A549 (cell line): Measurements from ENCODE around the gene PACS1. TPM values are rescaled to one million over a fixed set of nuclear protein-coding genes. Genes with fewer than 3 reads are reported as not detected.

ENCODE experiments used
- ATAC-seq, 2 experiments: fragments of 200-7000 bp in 1 of 2; fragments of >200 bp in 1 of 2; cut with Nextera tagmentation in 1 of 2; cut with Tn5 transposase in 1 of 2; 3 replicates each; pipeline versions ENCODE4 v1.8.0 to v1.9.1; 2018 to 2020; ENCODE audit warnings: mild to moderate bottlenecking in 1 of 2, moderate library complexity in 1 of 2
- CTCF ChIA-PET: fragments of 300-600 bp; sonication (Branson Sonifier 250); formaldehyde crosslinking; extraction: SDS; loops from one replicate; lab custom pipeline; 2021; ENCODE audit warnings: antibody characterized with exemption, inconsistent platforms; lab: Yijun Ruan, JAX
- POLR2A ChIA-PET: fragments of 350-600 bp; formaldehyde crosslinking; extraction: SDS; loops from one replicate; lab custom pipeline; 2021; ENCODE audit warnings: antibody characterized with exemption, inconsistent platforms; lab: Yijun Ruan, JAX
- DNase-seq, 2 experiments: peaks; one replicate each; pipeline versions ENCODE4 v3.0.0 to v3.0.0-alpha.2; 2011 to 2016; ENCODE audit warnings: low read depth in 1 of 2, low spot score in 1 of 2
- FAIRE-seq: peaks from 2 replicates; lab custom pipeline; 2011; peaks lifted over from hg19 to GRCh38; lab: Jason Lieb, UNC
- H3K27ac ChIP-seq, 2 experiments: fragments of >200 bp; sonication (Bioruptor Twin); formaldehyde crosslinking; 3 replicates each; pipeline ENCODE4 v1.5.1; 2016 to 2017
- H3K4me1 ChIP-seq: fragments of >200 bp; sonication (Bioruptor Twin); formaldehyde crosslinking; 3 replicates; pipeline ENCODE4 v1.6.1; 2016
- H3K4me2 ChIP-seq: fragments of >200 bp; sonication (Bioruptor Twin); formaldehyde crosslinking; 3 replicates; pipeline ENCODE4 v1.6.1; 2016
- H3K4me3 ChIP-seq: fragments of >200 bp; sonication (Bioruptor Twin); formaldehyde crosslinking; 3 replicates; pipeline ENCODE4 v1.5.1; 2016
- H3K9me3 ChIP-seq: fragments of >200 bp; sonication (Bioruptor Twin); formaldehyde crosslinking; 3 replicates; pipeline ENCODE4 v1.6.1; 2016
- CBX2 ChIP-seq: fragments of 200-600 bp; sonication (generic); IDR thresholded peaks from 2 replicates; pipeline ENCODE4 v1.6.1; 2016; ENCODE audit warnings: low read depth, mild to moderate bottlenecking, borderline replicate concordance
- CBX8 ChIP-seq: fragments of 200-600 bp; sonication (generic); IDR thresholded peaks from 2 replicates; pipeline ENCODE4 v1.6.1; 2016
- CEBPB ChIP-seq, 2 experiments: fragments of >200 bp in 1 of 2; sonication (Bioruptor Twin) in 1 of 2; formaldehyde crosslinking in 1 of 2; IDR thresholded peaks; 2 replicates each; pipeline ENCODE4 v1.6.1; 2012 to 2016
- CHD2 ChIP-seq: fragments of 150-350 bp; IDR thresholded peaks from 2 replicates; pipeline ENCODE4 v1.6.1; 2014; ENCODE audit warnings: low read length; ENCODE audit not compliant: partially characterized antibody
- EHMT2 ChIP-seq: fragments of 200-600 bp; sonication (generic); IDR thresholded peaks from 2 replicates; pipeline ENCODE4 v1.6.1; 2016; ENCODE audit warnings: antibody characterized with exemption, low read depth, mild to moderate bottlenecking, moderate library complexity
- ESRRA ChIP-seq: fragments of 150-350 bp; IDR thresholded peaks from 2 replicates; pipeline ENCODE4 v1.6.1; 2014; ENCODE audit warnings: mild to moderate bottlenecking, low read length, borderline replicate concordance
- GATA3 ChIP-seq: IDR thresholded peaks from 2 replicates; pipeline ENCODE4 v1.6.1; 2012; ENCODE audit warnings: borderline replicate concordance
- HOXB13 ChIP-seq: fragments of 250-450 bp; sonication (Bioruptor Pico); IDR thresholded peaks from 2 replicates; pipeline ENCODE4 v1.5.0; 2020; ENCODE audit warnings: low read depth, mild to moderate bottlenecking, moderate library complexity
- HOXB5 ChIP-seq: fragments of 250-450 bp; sonication (Bioruptor Pico); IDR thresholded peaks from 2 replicates; pipeline ENCODE4 v1.5.0; 2020; ENCODE audit warnings: mild to moderate bottlenecking, moderate library complexity
- JUNB ChIP-seq: fragments of >200 bp; sonication (Bioruptor Twin); formaldehyde crosslinking; IDR thresholded peaks from 2 replicates; pipeline ENCODE4 v1.6.1; 2016
- NFE2L2 ChIP-seq: fragments of 150-350 bp; conservative IDR thresholded peaks from 2 replicates; pipeline ENCODE4 v1.6.1; 2014; ENCODE audit warnings: low read length
- RFX5 ChIP-seq: fragments of 450-650 bp; IDR thresholded peaks from 2 replicates; pipeline ENCODE4 v1.7.1; 2014; ENCODE audit warnings: antibody characterized with exemption, mild to moderate bottlenecking, moderate library complexity
- WGBS: methylation state at CpG from one replicate; pipeline ENCODE4 v1.1.6; 2017; ENCODE audit errors: missing lambda C conversion rate; 5-methylcytosine and 5-hydroxymethylcytosine counted together
- polyA plus RNA-seq, 4 experiments: library from polyadenylated mRNA; depleted of rRNA in 3 of 4; stranded (reverse); fragments of >200 nt; fragmentation: RNase III in 1 of 4; extraction: RNeasy Plus Mini Kit Qiagen cat#74134 plus additional on column Dnase treatment in 1 of 4; gene quantifications; 2 replicates in 3 of 4; 3 replicates in 1 of 4; pipeline ENCODE4 v1.2.3, GENCODE V29; 2011 to 2017
- TF ChIP-seq, protein P1 (sequence below): fragments of 250-450 bp; sonication (Bioruptor Pico); IDR thresholded peaks from 2 replicates; pipeline ENCODE4 v1.5.0; 2021; ENCODE audit warnings: mild to moderate bottlenecking, moderate library complexity, borderline replicate concordance
- TF ChIP-seq, protein P2 (sequence below): fragments of >200 bp; sonication (Bioruptor Twin); formaldehyde crosslinking; IDR thresholded peaks from 2 replicates; pipeline ENCODE4 v1.6.1; 2016
- TF ChIP-seq, protein P3 (sequence below): fragments of 150-350 bp; IDR thresholded peaks from 2 replicates; pipeline ENCODE4 v1.6.1; 2014; ENCODE audit warnings: low read depth, mild to moderate bottlenecking, low read length
- TF ChIP-seq, protein P4 (sequence below): fragments of 250-450 bp; sonication (Bioruptor Pico); IDR thresholded peaks from 2 replicates; pipeline ENCODE4 v1.5.0; 2020; ENCODE audit warnings: low read depth, mild to moderate bottlenecking, moderate library complexity
- TF ChIP-seq, protein P5 (sequence below): IDR thresholded peaks from 2 replicates; pipeline ENCODE4 v1.6.1; 2012

The PACS1 gene
- polyA plus RNA-seq, 2 of the 4 experiments (the other 2 are of a cell fraction) = 48.2 to 59.1 TPM

DNA sequence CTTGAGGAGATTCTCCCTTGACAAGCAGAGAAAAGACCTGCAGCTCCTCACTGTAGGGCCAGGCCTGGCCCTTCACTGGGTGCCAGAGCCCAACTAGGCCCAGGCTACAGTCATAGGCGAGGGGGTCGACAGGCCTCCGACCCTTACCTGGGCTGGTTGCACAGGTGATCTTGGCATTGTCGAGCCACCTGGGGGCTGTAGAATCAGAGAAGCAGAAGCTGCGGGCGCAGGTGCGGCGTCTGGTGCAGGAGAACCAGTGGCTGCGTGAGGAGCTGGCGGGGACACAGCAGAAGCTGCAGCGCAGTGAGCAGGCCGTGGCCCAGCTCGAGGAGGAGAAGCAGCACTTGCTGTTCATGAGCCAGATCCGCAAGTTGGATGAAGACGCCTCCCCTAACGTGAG is 191.5 kb downstream of the PACS1 start:
- H3K27ac ChIP-seq = no peak overlapping the region
- H3K9me3 ChIP-seq = no peaks in the 10 kb centered on the region
- H3K4me2 ChIP-seq = no peak overlapping the region
- no peak for DNase-seq
- 92% methylated on average over 12 of the region's 16 CpGs for WGBS
- CTCF ChIA-PET = interaction anchor here (0.5 to 2.8 kb wide), 9 partner anchors 10 to 70 kb away, joined by 3 to 20 read pairs (median 3); no protein-coding TSS in a partner anchor
- TF ChIP-seq, protein P1, sequence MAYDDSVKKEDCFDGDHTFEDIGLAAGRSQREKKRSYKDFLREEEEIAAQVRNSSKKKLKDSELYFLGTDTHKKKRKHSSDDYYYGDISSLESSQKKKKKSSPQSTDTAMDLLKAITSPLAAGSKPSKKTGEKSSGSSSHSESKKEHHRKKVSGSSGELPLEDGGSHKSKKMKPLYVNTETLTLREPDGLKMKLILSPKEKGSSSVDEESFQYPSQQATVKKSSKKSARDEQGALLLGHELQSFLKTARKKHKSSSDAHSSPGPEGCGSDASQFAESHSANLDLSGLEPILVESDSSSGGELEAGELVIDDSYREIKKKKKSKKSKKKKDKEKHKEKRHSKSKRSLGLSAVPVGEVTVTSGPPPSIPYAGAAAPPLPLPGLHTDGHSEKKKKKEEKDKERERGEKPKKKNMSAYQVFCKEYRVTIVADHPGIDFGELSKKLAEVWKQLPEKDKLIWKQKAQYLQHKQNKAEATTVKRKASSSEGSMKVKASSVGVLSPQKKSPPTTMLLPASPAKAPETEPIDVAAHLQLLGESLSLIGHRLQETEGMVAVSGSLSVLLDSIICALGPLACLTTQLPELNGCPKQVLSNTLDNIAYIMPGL = no peak
- TF ChIP-seq CHD2 (no peak), NFE2L2 (no peak), ESRRA (no peak), HOXB5 (CRISPR knock-in tag) (no peak), RFX5 (no peak), HOXB13 (CRISPR knock-in tag) (no peak), GATA3 (no peak), EHMT2 (no peak)
- TF ChIP-seq, protein P2, sequence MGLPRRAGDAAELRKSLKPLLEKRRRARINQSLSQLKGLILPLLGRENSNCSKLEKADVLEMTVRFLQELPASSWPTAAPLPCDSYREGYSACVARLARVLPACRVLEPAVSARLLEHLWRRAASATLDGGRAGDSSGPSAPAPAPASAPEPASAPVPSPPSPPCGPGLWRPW = no peak
- TF ChIP-seq, protein P3, sequence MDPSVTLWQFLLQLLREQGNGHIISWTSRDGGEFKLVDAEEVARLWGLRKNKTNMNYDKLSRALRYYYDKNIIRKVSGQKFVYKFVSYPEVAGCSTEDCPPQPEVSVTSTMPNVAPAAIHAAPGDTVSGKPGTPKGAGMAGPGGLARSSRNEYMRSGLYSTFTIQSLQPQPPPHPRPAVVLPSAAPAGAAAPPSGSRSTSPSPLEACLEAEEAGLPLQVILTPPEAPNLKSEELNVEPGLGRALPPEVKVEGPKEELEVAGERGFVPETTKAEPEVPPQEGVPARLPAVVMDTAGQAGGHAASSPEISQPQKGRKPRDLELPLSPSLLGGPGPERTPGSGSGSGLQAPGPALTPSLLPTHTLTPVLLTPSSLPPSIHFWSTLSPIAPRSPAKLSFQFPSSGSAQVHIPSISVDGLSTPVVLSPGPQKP = no peak
- POLR2A ChIA-PET = no interaction called here
- peaks cover 13% of the 10 kb centered on the region for H3K4me1 ChIP-seq
- no peak for FAIRE-seq
- H3K4me3 ChIP-seq = no peak overlapping the region
- no peak for ATAC-seq

DNA sequence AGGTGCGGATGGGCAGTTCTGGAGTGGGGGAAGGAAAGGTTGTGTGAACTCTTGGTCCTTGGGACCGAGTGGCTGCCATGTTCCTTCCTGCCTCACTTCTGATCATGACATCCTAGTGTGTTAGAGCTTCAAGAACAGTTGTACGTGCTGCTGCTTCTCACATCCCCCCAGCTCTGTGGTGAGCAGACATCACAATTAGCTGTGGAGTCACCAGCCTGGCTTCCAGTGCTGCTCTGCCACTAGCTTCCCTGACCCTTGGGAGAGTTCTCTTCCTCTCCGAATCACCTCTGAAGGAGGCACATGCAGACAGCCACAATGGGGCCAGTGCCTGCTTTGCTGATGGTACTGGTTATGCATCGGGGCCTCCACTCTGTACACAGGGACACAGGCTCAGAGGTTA is 192.1 kb downstream of the PACS1 start:
- FAIRE-seq (no peak), DNase-seq (no peak), ATAC-seq (no peak)
- Histone ChIP-seq H3K4me1 (peaks cover 15% of the 10 kb centered on the region), H3K9me3 (no peaks in the 10 kb centered on the region), H3K27ac (no peak overlapping the region), H3K4me3 (no peak overlapping the region), H3K4me2 (no peak overlapping the region)
- CTCF ChIA-PET = interaction anchor here (0.6 to 2.8 kb wide), 6 partner anchors 10 to 551 kb away, joined by 3 to 20 read pairs (median 3); partner anchors contain the start of gene KAT5
- POLR2A ChIA-PET = interaction anchor here (0.6 kb wide), 1 partner anchor 251 kb away, joined by 3 read pairs; no protein-coding TSS in a partner anchor
- TF ChIP-seq, protein P3 = no peak
- TF ChIP-seq, protein P4, sequence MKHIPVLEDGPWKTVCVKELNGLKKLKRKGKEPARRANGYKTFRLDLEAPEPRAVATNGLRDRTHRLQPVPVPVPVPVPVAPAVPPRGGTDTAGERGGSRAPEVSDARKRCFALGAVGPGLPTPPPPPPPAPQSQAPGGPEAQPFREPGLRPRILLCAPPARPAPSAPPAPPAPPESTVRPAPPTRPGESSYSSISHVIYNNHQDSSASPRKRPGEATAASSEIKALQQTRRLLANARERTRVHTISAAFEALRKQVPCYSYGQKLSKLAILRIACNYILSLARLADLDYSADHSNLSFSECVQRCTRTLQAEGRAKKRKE (CRISPR knock-in tag) = no peak
- no peak for TF ChIP-seq CBX8
- TF ChIP-seq, protein P5, sequence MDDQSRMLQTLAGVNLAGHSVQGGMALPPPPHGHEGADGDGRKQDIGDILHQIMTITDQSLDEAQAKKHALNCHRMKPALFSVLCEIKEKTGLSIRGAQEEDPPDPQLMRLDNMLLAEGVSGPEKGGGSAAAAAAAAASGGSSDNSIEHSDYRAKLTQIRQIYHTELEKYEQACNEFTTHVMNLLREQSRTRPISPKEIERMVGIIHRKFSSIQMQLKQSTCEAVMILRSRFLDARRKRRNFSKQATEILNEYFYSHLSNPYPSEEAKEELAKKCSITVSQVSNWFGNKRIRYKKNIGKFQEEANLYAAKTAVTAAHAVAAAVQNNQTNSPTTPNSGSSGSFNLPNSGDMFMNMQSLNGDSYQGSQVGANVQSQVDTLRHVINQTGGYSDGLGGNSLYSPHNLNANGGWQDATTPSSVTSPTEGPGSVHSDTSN = no peak
- no peak for TF ChIP-seq NFE2L2
- TF ChIP-seq CBX2 = no peak
- no peak for TF ChIP-seq CEBPB (IDR thresholded peaks at IDR 0.05)
- no peak for TF ChIP-seq JUNB
- TF ChIP-seq, all 56 proteins: peak for 0
- WGBS = 89% methylated on average over 4 of the region's 5 CpGs
